ENCODE measurements around the gene HNRNPAB. TPM values are rescaled to one million over a fixed set of nuclear protein-coding genes. Genes with fewer than 3 reads are reported as not detected.

Gene HNRNPAB
- total and polyA plus RNA-seq, 9 of the 15 experiments (the other 6 are each of a cell fraction or from before 2014, with no cell fraction given), result 34.6 to 425 (median 236) TPM

DNA sequence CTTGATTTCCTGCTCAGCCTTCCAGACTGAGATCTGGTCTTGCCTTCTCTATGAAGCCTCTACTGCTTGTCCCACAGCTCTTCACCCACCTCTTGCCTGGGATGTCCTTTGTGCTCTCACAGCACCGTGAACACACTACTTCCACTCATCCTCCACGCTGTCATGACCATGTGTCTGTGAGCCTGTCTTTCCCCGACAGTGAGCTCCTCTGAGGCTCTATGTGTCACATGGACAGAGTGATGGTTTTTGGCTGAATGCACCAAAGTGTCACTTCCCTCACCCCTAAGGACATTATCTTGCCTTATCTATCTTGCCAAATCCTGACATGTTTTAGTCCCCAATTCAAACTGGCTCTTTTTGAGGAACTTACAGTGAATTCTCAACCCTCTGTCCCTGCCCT lies 16.9 kb downstream of the HNRNPAB start (continued):
- TF ChIP-seq GATA2 (CRISPR knock-in tag; IDR thresholded peaks at IDR 0.05) (no peak), RBFOX2 (IDR thresholded peaks at IDR 0.05; ENCODE audit: low read depth, low read length) (0 out of 2 replicates have a peak, but pooled peaks have one; percentile 15), TGIF2 (CRISPR knock-in tag; IDR thresholded peaks at IDR 0.05) (no peak), SP1 (CRISPR knock-in tag; IDR thresholded peaks at IDR 0.05) (no peak), U2AF2 (optimal IDR thresholded peaks at IDR 0.05; ENCODE audit: low read depth, low read length) (no peak), NUFIP1 (IDR thresholded peaks at IDR 0.05; ENCODE audit: partially characterized antibody) (no peak), POLR2A (conservative IDR thresholded peaks at IDR 0.05) (peak; percentile 46), ZNF77 (CRISPR knock-in tag; IDR thresholded peaks at IDR 0.05) (no peak), MCM3 (IDR thresholded peaks at IDR 0.05) (no peak), ZFPM2 (CRISPR knock-in tag; IDR thresholded peaks at IDR 0.05) (no peak), MEIS2 (IDR thresholded peaks at IDR 0.05; ENCODE audit: partially characterized antibody) (no peak), ZNF764 (CRISPR knock-in tag; IDR thresholded peaks at IDR 0.05; ENCODE audit: low read depth) (no peak), ZNF23 (CRISPR knock-in tag; IDR thresholded peaks at IDR 0.05) (no peak), ZBTB8A (IDR thresholded peaks at IDR 0.05; ENCODE audit: partially characterized antibody) (no peak), ZFX (CRISPR knock-in tag; IDR thresholded peaks at IDR 0.05) (no peak), ZKSCAN3 (CRISPR knock-in tag; IDR thresholded peaks at IDR 0.05) (no peak), HDAC6 (IDR thresholded peaks at IDR 0.05; ENCODE audit: low read depth, low read length) (no peak), DPF2 (IDR thresholded peaks at IDR 0.05) (no peak), ZBTB1 (CRISPR knock-in tag; IDR thresholded peaks at IDR 0.05; ENCODE audit: borderline replicate concordance, low read depth) (no peak), KAT7 (CRISPR knock-in tag; IDR thresholded peaks at IDR 0.05; ENCODE audit: borderline replicate concordance) (no peak)
- TF ChIP-seq, protein P1, sequence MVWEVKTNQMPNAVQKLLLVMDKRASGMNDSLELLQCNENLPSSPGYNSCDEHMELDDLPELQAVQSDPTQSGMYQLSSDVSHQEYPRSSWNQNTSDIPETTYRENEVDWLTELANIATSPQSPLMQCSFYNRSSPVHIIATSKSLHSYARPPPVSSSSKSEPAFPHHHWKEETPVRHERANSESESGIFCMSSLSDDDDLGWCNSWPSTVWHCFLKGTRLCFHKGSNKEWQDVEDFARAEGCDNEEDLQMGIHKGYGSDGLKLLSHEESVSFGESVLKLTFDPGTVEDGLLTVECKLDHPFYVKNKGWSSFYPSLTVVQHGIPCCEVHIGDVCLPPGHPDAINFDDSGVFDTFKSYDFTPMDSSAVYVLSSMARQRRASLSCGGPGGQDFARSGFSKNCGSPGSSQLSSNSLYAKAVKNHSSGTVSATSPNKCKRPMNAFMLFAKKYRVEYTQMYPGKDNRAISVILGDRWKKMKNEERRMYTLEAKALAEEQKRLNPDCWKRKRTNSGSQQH (CRISPR knock-in tag; IDR thresholded peaks at IDR 0.05), result no peak
- TF ChIP-seq, protein P2, sequence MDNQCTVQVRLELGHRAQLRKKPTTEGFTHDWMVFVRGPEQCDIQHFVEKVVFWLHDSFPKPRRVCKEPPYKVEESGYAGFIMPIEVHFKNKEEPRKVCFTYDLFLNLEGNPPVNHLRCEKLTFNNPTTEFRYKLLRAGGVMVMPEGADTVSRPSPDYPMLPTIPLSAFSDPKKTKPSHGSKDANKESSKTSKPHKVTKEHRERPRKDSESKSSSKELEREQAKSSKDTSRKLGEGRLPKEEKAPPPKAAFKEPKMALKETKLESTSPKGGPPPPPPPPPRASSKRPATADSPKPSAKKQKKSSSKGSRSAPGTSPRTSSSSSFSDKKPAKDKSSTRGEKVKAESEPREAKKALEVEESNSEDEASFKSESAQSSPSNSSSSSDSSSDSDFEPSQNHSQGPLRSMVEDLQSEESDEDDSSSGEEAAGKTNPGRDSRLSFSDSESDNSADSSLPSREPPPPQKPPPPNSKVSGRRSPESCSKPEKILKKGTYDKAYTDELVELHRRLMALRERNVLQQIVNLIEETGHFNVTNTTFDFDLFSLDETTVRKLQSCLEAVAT (IDR thresholded peaks at IDR 0.05), result no peak
- TF ChIP-seq, protein P3, sequence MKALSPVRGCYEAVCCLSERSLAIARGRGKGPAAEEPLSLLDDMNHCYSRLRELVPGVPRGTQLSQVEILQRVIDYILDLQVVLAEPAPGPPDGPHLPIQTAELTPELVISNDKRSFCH (CRISPR knock-in tag; IDR thresholded peaks at IDR 0.05), result no peak
- TF ChIP-seq, protein P3 (tag; IDR thresholded peaks at IDR 0.05), result no peak
- TF ChIP-seq, protein P4, sequence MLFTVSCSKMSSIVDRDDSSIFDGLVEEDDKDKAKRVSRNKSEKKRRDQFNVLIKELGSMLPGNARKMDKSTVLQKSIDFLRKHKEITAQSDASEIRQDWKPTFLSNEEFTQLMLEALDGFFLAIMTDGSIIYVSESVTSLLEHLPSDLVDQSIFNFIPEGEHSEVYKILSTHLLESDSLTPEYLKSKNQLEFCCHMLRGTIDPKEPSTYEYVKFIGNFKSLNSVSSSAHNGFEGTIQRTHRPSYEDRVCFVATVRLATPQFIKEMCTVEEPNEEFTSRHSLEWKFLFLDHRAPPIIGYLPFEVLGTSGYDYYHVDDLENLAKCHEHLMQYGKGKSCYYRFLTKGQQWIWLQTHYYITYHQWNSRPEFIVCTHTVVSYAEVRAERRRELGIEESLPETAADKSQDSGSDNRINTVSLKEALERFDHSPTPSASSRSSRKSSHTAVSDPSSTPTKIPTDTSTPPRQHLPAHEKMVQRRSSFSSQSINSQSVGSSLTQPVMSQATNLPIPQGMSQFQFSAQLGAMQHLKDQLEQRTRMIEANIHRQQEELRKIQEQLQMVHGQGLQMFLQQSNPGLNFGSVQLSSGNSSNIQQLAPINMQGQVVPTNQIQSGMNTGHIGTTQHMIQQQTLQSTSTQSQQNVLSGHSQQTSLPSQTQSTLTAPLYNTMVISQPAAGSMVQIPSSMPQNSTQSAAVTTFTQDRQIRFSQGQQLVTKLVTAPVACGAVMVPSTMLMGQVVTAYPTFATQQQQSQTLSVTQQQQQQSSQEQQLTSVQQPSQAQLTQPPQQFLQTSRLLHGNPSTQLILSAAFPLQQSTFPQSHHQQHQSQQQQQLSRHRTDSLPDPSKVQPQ (CRISPR knock-in tag; IDR thresholded peaks at IDR 0.05; ENCODE audit: borderline replicate concordance), result no peak
- TF ChIP-seq, protein P5, sequence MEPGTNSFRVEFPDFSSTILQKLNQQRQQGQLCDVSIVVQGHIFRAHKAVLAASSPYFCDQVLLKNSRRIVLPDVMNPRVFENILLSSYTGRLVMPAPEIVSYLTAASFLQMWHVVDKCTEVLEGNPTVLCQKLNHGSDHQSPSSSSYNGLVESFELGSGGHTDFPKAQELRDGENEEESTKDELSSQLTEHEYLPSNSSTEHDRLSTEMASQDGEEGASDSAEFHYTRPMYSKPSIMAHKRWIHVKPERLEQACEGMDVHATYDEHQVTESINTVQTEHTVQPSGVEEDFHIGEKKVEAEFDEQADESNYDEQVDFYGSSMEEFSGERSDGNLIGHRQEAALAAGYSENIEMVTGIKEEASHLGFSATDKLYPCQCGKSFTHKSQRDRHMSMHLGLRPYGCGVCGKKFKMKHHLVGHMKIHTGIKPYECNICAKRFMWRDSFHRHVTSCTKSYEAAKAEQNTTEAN (CRISPR knock-in tag; IDR thresholded peaks at IDR 0.05), result no peak

All from K562 (cell line).